ENCODE measurements around the gene SYCN.
"Not testable (repeated sequence)": the region's sequence is repeated elsewhere in the genome, so short reads cannot be mapped to it uniquely, and the experiment has no call there.

SYCN gene, protein sequence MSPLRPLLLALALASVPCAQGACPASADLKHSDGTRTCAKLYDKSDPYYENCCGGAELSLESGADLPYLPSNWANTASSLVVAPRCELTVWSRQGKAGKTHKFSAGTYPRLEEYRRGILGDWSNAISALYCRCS

GRCh38 chr19:39203372-39204341, at the start of gene SYCN:
TSS of gene SYCN (minus strand) at chr19:39204263. CDS start at chr19:39204254, 9 bp downstream.
- DNase-seq = no peak

GRCh38 chr19:39253374-39254149, 49.5 kb upstream of the SYCN start:
- no peak for DNase-seq

DNA sequence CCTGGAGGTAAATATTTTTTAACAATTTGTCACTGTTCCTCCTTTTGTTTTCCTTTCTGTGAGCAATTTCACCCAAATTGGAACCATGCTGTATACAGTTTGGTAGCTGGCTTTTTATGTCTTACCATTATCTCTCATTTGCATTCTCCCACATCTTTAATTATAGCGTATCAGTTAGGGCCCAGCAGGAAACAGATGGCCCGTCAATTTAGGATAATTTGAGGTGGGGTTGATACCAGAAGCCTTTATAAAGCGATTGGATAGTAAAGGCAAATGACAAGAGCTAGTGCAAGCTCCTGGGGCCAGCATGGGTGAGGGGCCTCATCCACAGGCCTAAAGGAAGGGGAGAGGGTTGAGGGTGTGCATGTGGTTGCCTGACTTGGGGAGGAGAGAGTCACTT, 48.4 kb upstream of the SYCN start:
- no peak for DNase-seq

DNA sequence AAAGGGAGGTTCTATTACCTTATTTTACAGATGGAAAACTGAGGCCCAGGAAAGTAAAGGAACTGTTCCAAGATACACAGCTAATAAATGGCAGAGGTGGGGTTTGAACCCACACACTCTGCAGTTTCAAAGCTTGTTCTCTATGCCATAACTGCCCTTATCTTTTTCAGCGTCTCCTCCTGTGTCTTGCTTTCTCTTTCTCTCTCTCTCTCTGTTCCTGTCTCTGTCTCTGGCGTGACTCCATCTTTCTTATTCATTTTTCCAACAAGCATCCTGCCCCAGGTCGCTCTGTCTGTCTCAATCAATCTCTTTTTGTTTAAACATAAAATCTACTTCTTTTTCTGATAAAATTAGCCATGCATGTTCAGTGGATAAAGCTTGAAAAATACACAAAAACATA, 47.8 kb upstream of the SYCN start:
- DNase-seq = no peak

GRCh38 chr19:39251081-39251480, 47.0 kb upstream of the SYCN start:
- no peak for DNase-seq

DNA sequence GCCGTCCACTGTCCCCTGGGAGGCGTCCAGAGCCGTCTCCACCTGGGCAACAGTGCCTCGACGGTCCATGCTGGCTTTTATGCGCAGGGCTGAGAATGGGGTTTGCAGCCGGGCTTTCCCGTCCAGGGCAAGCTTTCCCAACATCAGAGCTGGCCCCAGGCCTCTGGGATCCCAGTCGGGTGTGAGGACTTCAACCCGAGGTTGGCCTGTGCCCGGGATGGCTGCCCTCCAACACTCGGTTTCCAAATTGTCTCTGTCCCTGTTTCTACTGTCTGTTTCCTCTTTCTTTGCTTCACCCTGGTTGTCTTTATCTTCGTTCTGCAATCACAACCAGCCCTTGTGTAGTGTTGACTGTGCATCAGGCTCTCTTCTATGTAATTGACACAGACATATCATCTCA, 44.7 kb upstream of the SYCN start, which contains the start of gene IFNL4:
TSS of gene IFNL4 (minus strand) at position 51 of the 400 bp plus-strand sequence.
- no peak for DNase-seq

GRCh38 chr19:39247701-39248664, 43.9 kb upstream of the SYCN start:
- no peak for DNase-seq

DNA sequence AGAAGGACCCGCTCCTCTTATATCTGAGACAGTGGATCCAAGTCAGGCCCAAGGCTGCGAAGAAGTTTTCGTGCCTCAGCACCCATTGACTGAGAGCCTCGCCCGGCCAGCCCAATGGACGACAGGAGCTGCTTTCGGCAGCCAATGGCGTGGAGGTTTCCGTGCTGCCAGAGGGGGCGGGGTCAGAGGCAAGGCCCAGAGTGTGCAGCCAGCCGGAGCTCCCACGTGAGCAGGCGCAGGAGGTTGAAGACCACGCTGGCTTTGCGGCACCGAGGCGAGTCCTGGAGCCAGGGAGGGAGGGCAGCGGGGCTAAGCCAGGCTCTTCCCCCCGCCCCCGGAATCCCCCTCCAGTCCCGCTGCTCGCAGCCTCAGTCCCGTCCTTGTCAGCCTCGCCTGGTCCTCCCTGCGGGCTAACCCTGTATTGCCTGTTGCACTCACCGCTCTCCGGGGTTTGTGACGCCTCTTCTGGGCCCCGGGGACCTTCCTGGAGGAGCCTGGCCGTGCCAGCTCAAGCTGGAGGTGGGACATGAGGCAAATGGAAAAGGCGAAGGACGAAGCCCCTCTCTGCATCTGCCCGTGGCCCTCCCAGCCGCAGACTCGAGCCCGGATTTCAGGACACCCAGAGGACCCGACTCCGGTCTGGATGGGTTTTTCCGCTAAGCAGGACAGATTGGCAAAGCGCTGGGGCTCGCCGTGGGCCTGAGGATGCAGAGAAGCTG, 43.0 kb upstream of the SYCN start:
- DNase-seq = no peak

DNA sequence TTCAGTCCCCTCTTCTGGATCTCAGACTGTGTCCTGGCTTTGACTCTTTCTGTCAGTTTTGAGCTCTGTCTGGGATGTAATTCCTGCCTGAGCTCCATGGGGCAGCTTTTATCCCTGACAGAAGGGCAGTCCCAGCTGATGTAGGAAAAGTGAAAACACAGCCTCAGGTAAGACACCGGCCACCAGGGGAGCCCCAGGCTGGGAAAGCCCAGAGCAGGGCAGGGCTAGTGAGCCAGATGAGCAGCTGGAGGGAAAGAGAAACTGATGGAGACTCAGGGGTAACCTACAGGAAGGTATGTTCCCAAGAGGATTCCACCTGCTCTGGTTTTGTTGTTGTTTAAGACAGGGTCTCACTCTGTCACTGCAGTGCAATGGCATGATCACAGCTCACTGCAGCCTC, 41.1 kb upstream of the SYCN start:
- not testable (repeated sequence) for DNase-seq

GRCh38 chr19:39244410-39245100, 40.5 kb upstream of the SYCN start, which contains the start of gene IFNL3:
TSS of gene IFNL3 (minus strand) at chr19:39245006. CDS start at chr19:39244967, 39 bp downstream.
- not testable (repeated sequence) for DNase-seq

DNA sequence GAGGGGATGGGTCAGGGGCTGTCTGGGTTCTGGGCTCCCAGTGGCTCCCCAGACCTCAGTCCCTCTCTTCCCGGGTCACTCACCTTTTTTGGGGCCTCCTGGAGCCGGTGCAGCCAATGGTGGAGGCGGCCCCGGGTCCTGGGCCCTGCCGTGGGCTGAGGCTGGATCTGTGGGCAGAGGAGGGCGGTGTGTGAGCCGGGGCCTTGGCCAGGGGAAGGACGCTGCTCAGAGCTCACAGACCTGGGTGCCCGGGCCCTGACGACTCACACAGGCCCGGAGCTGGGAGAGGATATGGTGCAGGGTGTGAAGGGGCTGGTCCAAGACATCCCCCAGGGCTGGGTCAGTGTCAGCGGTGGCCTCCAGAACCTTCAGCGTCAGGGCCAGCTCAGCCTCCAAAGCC, 39.7 kb upstream of the SYCN start:
- not testable (repeated sequence) for DNase-seq

DNA sequence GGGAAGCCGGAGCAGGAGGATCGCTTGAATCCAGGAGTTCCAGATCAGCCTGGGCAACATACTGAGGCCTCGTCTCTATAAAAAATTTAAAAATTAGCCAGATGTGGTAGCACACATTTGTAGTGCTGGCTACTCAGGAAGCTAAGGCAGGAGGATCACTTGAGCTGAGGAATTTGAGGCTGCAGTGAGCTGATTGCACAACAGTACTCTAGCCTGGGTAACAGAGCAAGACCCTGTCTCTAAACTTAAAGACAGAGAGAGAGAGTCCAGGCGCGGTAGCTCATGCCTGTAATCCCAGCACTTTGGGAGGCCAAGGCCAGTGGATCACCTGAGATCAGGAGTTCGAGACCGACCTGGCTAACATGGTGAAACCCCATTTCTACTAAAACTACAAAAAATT, 36.4 kb upstream of the SYCN start:
- DNase-seq = no peak

- DNase-seq = no peak
Observed at GRCh38 chr19:39238944-39239343, 34.9 kb upstream of the SYCN start.

DNA sequence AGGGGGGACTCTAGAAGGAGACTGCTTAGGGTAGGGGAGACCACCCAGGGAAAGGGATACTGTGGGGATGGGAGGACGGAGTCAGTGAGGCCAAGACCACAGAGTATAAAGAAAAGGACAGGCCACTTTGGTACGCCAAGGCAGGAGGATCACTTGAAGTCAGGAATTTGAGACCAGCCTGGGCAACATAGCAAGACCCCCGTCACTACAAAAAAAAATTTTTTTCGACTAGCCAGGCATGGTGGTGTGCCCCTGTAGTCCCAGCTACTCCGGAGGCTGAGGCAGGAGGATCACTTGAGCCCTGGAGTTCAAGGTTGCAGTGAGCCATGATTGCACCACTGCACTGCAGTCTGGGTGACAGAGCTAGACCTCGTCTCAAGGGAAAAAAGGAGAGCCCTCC, 34.1 kb upstream of the SYCN start:
- no peak for DNase-seq

GRCh38 chr19:39237200-39238184, 33.4 kb upstream of the SYCN start:
- no peak for DNase-seq

DNA sequence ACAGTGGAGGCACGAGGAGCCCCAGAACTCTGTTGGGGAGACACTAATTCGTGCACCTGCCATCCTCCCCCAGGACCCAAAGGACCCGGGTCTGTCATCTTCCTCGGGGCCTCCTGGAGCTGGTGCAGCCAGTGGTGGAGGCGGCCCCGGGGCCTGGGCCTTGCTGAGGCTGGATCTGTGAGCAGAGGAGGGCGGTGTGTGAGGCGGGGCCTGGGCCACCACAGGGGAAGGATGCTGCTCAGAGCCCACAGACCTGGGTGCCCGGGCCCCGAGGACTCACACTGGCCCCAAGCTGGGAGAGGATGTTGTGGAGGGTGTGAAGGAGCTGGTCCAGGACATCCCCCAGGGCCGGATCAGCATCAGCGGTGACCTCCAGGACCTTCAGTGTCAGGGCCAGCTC, 32.5 kb upstream of the SYCN start:
- DNase-seq = no peak

- DNase-seq = no peak
Observed at GRCh38 chr19:39232708-39233107, 28.6 kb upstream of the SYCN start.

- no peak for DNase-seq
Observed at GRCh38 chr19:39230096-39230764, 26.2 kb upstream of the SYCN start.

DNA sequence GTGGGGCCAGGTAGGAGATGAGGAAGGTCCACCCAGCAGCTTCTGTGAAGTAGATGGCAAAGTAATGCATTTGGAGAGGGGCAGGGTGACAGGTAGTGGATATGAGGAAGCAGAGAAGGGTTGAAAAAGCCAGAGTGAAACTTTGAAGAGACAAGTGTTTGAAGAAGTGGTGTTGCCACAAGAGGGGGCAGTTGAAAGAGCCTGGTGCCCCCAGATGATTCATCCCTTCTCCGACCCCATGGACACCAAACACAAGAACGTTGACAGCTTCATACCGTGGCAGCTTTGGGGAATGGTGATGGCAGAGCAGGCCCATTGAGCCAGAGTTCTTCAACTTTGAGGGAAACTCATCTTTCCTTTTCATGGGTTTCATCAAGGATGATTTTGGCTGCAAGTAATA, 20.8 kb upstream of the SYCN start:
- DNase-seq = no peak
